WERI-Rb-1 (cell line): ENCODE measurements around the gene PCYOX1L.
A peak's percentile ranks its signal among the peaks of the same experiment; 100 is the strongest.

Experiments
- DNase-seq: peaks from one replicate; pipeline ENCODE4 v3.0.0-alpha.2; 2020
- H3K27ac ChIP-seq: fragments of 250-450 bp; sonication (Bioruptor Pico); 2 replicates; pipeline ENCODE4 v1.5.1; 2020; ENCODE audit warnings: mild to moderate bottlenecking, moderate library complexity
- H3K27me3 ChIP-seq: fragments of 250-450 bp; sonication (Bioruptor Pico); 2 replicates; pipeline ENCODE4 v1.5.1; 2021; ENCODE audit warnings: mild to moderate bottlenecking, low read depth, moderate library complexity; ENCODE audit not compliant: insufficient read depth, severe bottlenecking
- H3K36me3 ChIP-seq: fragments of 250-450 bp; sonication (Bioruptor Pico); 2 replicates; pipeline ENCODE4 v1.5.1; 2020; ENCODE audit warnings: mild to moderate bottlenecking, moderate library complexity
- H3K4me3 ChIP-seq: 2 replicates; pipeline ENCODE4 v1.5.1; 2011; ENCODE audit warnings: low read depth, mild to moderate bottlenecking, control low read depth, low read length
- H3K9me3 ChIP-seq: fragments of 250-450 bp; sonication (Bioruptor Pico); 2 replicates; pipeline ENCODE4 v1.5.1; 2021; ENCODE audit warnings: mild to moderate bottlenecking, moderate library complexity; ENCODE audit not compliant: severe bottlenecking
- TF ChIP-seq, protein P1 (sequence below): IDR thresholded peaks from 2 replicates; pipeline ENCODE4 v1.5.1; 2011; ENCODE audit warnings: low read depth, mild to moderate bottlenecking, control low read depth, inconsistent platforms, low read length

PCYOX1L gene

GRCh38 chr5:149341876-149342275 lies 16.0 kb upstream of the PCYOX1L start:
- H3K27me3 ChIP-seq, result peaks cover 12% of the 10 kb centered on the region
- no peak overlapping the region for H3K4me3 ChIP-seq
- no peaks in the 10 kb centered on the region for H3K9me3 ChIP-seq
- no peak for DNase-seq
- no peak overlapping the region for H3K27ac ChIP-seq
- TF ChIP-seq, protein P1, sequence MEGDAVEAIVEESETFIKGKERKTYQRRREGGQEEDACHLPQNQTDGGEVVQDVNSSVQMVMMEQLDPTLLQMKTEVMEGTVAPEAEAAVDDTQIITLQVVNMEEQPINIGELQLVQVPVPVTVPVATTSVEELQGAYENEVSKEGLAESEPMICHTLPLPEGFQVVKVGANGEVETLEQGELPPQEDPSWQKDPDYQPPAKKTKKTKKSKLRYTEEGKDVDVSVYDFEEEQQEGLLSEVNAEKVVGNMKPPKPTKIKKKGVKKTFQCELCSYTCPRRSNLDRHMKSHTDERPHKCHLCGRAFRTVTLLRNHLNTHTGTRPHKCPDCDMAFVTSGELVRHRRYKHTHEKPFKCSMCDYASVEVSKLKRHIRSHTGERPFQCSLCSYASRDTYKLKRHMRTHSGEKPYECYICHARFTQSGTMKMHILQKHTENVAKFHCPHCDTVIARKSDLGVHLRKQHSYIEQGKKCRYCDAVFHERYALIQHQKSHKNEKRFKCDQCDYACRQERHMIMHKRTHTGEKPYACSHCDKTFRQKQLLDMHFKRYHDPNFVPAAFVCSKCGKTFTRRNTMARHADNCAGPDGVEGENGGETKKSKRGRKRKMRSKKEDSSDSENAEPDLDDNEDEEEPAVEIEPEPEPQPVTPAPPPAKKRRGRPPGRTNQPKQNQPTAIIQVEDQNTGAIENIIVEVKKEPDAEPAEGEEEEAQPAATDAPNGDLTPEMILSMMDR, result no peak
- H3K36me3 ChIP-seq, result peaks cover 1% of the 10 kb centered on the region; the same call in 1 of the 2 replicates

DNA sequence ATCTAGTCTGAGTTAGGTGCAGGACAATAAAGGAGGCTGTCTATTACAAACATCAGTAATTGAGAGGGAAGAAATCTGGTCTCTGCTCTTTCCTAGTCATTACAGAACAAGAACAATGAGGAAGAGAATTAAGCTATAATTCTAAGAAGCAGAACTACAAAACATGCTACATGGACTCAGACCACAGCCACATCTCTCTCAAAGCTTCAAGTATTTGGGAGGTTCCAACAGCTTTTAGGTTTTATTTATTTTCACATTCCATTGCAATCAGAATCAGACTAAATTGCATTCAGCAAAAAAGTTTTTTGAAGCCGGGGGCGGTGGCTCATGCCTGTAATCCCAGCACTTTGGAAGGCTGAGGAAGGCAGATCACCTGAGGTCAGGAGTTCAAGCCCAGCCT lies 13.7 kb upstream of the PCYOX1L start:
- no peaks in the 10 kb centered on the region for H3K9me3 ChIP-seq
- TF ChIP-seq, protein P1, result no peak
- no peak overlapping the region for H3K27ac ChIP-seq
- DNase-seq, result no peak
- peaks cover 5% of the 10 kb centered on the region for H3K27me3 ChIP-seq
- no peak overlapping the region; the same call in 1 of the 2 replicates for H3K4me3 ChIP-seq
- peaks cover 23% of the 10 kb centered on the region for H3K36me3 ChIP-seq

GRCh38 chr5:149345147-149345891 lies 12.5 kb upstream of the PCYOX1L start, which contains the start of gene GRPEL2:
GRPEL2 (plus strand) TSS chr5:149345499; CDS start chr5:149345540, 41 bp downstream.
- Histone ChIP-seq H3K27me3 (no peaks in the 10 kb centered on the region), H3K9me3 (no peaks in the 10 kb centered on the region), H3K27ac (peak within 1 kb of the TSS; percentile 82), H3K36me3 (peaks cover 34% of the 10 kb centered on the region), H3K4me3 (peak within 1 kb of the TSS; percentile 75)
- peak; percentile 96 for DNase-seq
- TF ChIP-seq, protein P1, result no peak

GRCh38 chr5:149345892-149346222 lies 12.0 kb upstream of the PCYOX1L start:
- no peak for DNase-seq
- H3K4me3 ChIP-seq, result peak overlapping the region; percentile 75
- no peaks in the 10 kb centered on the region for H3K27me3 ChIP-seq

DNA sequence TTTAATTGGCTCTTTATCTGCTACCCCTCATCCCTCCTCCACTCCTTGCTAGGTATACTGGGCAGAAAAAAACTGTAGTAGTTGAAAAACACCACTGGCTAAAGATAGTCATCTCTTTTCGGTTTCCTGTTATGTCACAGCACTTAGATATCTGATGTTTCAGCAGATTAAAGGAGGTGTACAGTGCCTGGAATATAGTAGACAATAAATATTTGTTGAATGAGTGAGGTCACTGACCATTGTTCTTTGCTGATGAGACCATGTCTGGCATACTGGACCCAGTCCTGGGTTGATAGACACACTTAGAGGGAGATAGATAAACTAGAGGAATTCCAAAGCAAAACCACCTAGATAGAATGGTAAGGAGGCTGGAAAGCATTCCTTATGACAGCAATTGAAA lies 9.3 kb upstream of the PCYOX1L start:
- H3K36me3 ChIP-seq, result peaks cover 63% of the 10 kb centered on the region
- H3K4me3 ChIP-seq, result no peak overlapping the region
- no peak for DNase-seq
- no peaks in the 10 kb centered on the region for H3K27me3 ChIP-seq
- no peak overlapping the region for H3K27ac ChIP-seq
- TF ChIP-seq, protein P1, result no peak
- no peaks in the 10 kb centered on the region for H3K9me3 ChIP-seq

More at GRCh38 chr5:149345892-149346222, 12.0 kb upstream of the PCYOX1L start:
- Histone ChIP-seq H3K9me3 (no peaks in the 10 kb centered on the region), H3K36me3 (peaks cover 40% of the 10 kb centered on the region), H3K27ac (peak overlapping the region; percentile 82)
- TF ChIP-seq, protein P1, result no peak

DNA sequence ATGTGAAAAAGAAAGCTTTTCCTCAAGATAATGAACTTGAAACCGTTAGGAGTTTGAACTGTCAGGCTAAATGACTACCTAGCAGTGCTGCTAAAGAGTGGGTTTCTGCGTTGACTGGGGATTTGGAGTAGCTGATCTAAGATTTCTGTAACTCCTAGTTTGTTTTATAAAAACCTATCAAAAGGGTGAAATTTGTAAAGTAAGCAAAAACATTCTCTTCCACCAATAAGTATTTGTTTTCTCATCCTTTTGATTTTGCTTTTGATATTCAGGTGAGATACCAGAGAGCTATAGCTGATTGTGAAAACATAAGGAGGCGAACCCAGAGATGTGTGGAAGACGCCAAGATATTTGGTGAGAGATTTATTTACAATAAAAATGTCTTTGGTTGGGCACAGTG lies 8.5 kb upstream of the PCYOX1L start:
- Histone ChIP-seq H3K4me3 (no peak overlapping the region), H3K36me3 (peaks cover 68% of the 10 kb centered on the region), H3K27me3 (no peaks in the 10 kb centered on the region), H3K27ac (no peak overlapping the region), H3K9me3 (no peaks in the 10 kb centered on the region)
- TF ChIP-seq, protein P1, result no peak
- DNase-seq, result no peak
